Spleen (tissue), 11 donors: Measurements from ENCODE around the gene PLEKHA7. TPM values are rescaled to one million over a fixed set of nuclear protein-coding genes. Genes with fewer than 3 reads are reported as not detected.

Source experiments
- DNase-seq: peaks from one replicate; pipeline ENCODE4 v3.0.0-alpha.2; 2020
- H3K27ac ChIP-seq, 8 donors: fragments of 200-600 bp; sonication (generic) in 7 of 8; 1 replicate in 4 of 8; 2 replicates in 4 of 8; pipeline versions ENCODE4 v1.5.0 to v1.8.0; 2016 to 2021; ENCODE audit warnings: inconsistent platforms in 4 of 8, mild to moderate bottlenecking in 4 of 8, moderate library complexity in 1 of 8
- H3K27me3 ChIP-seq, 7 donors: fragments of 200-600 bp; sonication (generic) in 6 of 7; replicated peaks in 1 of 7; 1 replicate in 4 of 7; 2 replicates in 3 of 7; pipeline versions ENCODE4 v1.5.0 to v1.8.0; 2016 to 2021; ENCODE audit warnings: inconsistent platforms in 3 of 7, mild to moderate bottlenecking in 1 of 7
- H3K36me3 ChIP-seq, 6 donors: fragments of 200-600 bp; sonication (generic) in 5 of 6; 1 replicate in 4 of 6; 2 replicates in 2 of 6; pipeline versions ENCODE4 v1.5.0 to v1.8.0; 2016 to 2021; ENCODE audit warnings: inconsistent platforms in 2 of 6
- H3K4me1 ChIP-seq, 6 donors: fragments of 200-600 bp; sonication (generic) in 5 of 6; 1 replicate in 3 of 6; 2 replicates in 3 of 6; pipeline versions ENCODE4 v1.5.0 to v1.8.0; 2016 to 2021; ENCODE audit warnings: inconsistent platforms in 3 of 6
- H3K4me3 ChIP-seq, 8 donors: fragments of 200-600 bp; sonication (generic) in 7 of 8; 1 replicate in 4 of 8; 2 replicates in 4 of 8; pipeline versions ENCODE4 v1.5.0 to v1.8.0; 2016 to 2021; ENCODE audit warnings: inconsistent platforms in 4 of 8, mild to moderate bottlenecking in 4 of 8, moderate library complexity in 2 of 8
- H3K9me3 ChIP-seq, 8 donors: fragments of 200-600 bp; sonication (generic) in 7 of 8; 1 replicate in 4 of 8; 2 replicates in 4 of 8; pipeline versions ENCODE4 v1.5.0 to v1.8.0; 2016 to 2021; ENCODE audit warnings: inconsistent platforms in 4 of 8
- CTCF ChIP-seq, 11 experiments: fragments of 200-600 bp in 7 of 11; fragments of 450-650 bp in 4 of 11; sonication (generic) in 4 of 11; IDR thresholded peaks in 8 of 11; conservative IDR thresholded peaks in 3 of 11; 1 replicate in 7 of 11; 2 replicates in 4 of 11; pipeline versions ENCODE4 v1.4.0 to v1.8.0; 2016 to 2021; ENCODE audit warnings: antibody characterized with exemption in 11 of 11, inconsistent platforms in 4 of 11, mild to moderate bottlenecking in 1 of 11
- POLR2A ChIP-seq, 3 donors: fragments of 450-650 bp; IDR thresholded peaks; one replicate each; pipeline ENCODE4 v1.5.1; 2017; ENCODE audit warnings: antibody characterized with exemption in 3 of 3, mild to moderate bottlenecking in 1 of 3
- POLR2AphosphoS5 ChIP-seq, 3 donors: sonication (generic); formaldehyde crosslinking; IDR thresholded peaks; one replicate each; pipeline ENCODE4 v1.5.1; 2017; ENCODE audit warnings: antibody characterized with exemption in 3 of 3
- WGBS, 5 donors: extraction: QIAGEN DNeasy Blood & Tissue Kit in 3 of 5; methylation state at CpG; one replicate each; pipeline versions ENCODE4 v1.1.5 to v1.1.7; 2013 to 2018; 5-methylcytosine and 5-hydroxymethylcytosine counted together
- intact Hi-C: fragments of 100-400 bp; cut with DNase I; formaldehyde crosslinking; loops from one replicate; pipeline ENCODE4 v1.15.0; 2023; ENCODE audit warnings: low total_unique reads
- polyA plus RNA-seq, 3 donors: library from polyadenylated mRNA; stranded (reverse); fragments of 200-250 nt; gene quantifications; one replicate each; pipeline ENCODE4 v1.2.1, GENCODE V29; 2013
- total RNA-seq, 7 donors: library from RNA; depleted of rRNA in 3 of 7; stranded (reverse); fragments of >200 nt in 3 of 7; fragmentation: NEBNext Ultra II Directional in 4 of 7; extraction: Animal tissue kit (Norgen Biotek cat#: 25700) in 4 of 7; gene quantifications; one replicate each; pipeline versions ENCODE4 v1.1.0 to v1.2.1, GENCODE V29; 2016 to 2021
- donor health status: healthy with polysubstance abuse.
- donor health status: DM: no; HTN: no; CAD: no; lungs with moderate emphysema.
- donor health status: DM: no; HTN: no; CAD: no.
- donor health status: Bipolar disorder and iron deficiency.
- donor health status: healthy.
- donor health status: DM: no; HTN: no; CAD: no.
- donor health status: DM: yes; HTN: yes; CAD: no.

Gene PLEKHA7
- total and polyA plus RNA-seq, 10 donors: 1.8 to 12.8 (median 5.8) TPM

GRCh38 chr11:16816358-16817270 is 197.6 kb downstream of the PLEKHA7 start:
- TF ChIP-seq POLR2AphosphoS5 (IDR thresholded peaks at IDR 0.05) (no peak), POLR2A (IDR thresholded peaks at IDR 0.05) (no peak), CTCF (IDR thresholded peaks at IDR 0.05 in 8 of 11, conservative IDR thresholded peaks at IDR 0.05 in 3 of 11) (no peak)
- H3K27ac ChIP-seq: no peak overlapping the region
- H3K4me1 ChIP-seq: peaks cover 0 to 51% (median 15%) of the 10 kb centered on the region in 6 donors

GRCh38 chr11:16815047-16815767 is 199.0 kb downstream of the PLEKHA7 start:
- Histone ChIP-seq H3K4me1 (peaks cover 0 to 52% (median 12%) of the 10 kb centered on the region in 6 donors), H3K9me3 (no peaks in the 10 kb centered on the region), H3K36me3 (no peaks in the 10 kb centered on the region), H3K27ac (peak overlapping the region in 5 of 8 donors; percentile 9 to 76 (median 68)), H3K4me3 (no peak overlapping the region), H3K27me3 (no peaks in the 10 kb centered on the region)
- TF ChIP-seq POLR2AphosphoS5 (IDR thresholded peaks at IDR 0.05) (peak; percentile 44 to 48 (median 45)), CTCF (IDR thresholded peaks at IDR 0.05 in 8 of 11, conservative IDR thresholded peaks at IDR 0.05 in 3 of 11) (no peak)
- DNase-seq: peak; percentile 83
- WGBS, 5 donors: 62 to 74% (median 70%) methylated on average over 19 to 23 of the region's 23 CpGs
- intact Hi-C loops: no loop called here

More at GRCh38 chr11:16816358-16817270, 197.6 kb downstream of the PLEKHA7 start:
- intact Hi-C loops: no loop called here
- no peak overlapping the region for H3K4me3 ChIP-seq
- no peaks in the 10 kb centered on the region for H3K27me3 ChIP-seq
- WGBS, 5 donors: 91 to 96% (median 95%) methylated on average over 24 to 32 of the region's 32 CpGs
- H3K9me3 ChIP-seq: no peaks in the 10 kb centered on the region
- peak; percentile 58 for DNase-seq
- no peaks in the 10 kb centered on the region for H3K36me3 ChIP-seq

GRCh38 chr11:16814410-16815046 is 199.7 kb downstream of the PLEKHA7 start:
- no peak for DNase-seq
- peaks cover 0 to 54% (median 11%) of the 10 kb centered on the region in 6 donors for H3K4me1 ChIP-seq
- intact Hi-C loops: no loop called here

More at GRCh38 chr11:16814410-16815046, 199.7 kb downstream of the PLEKHA7 start:
- WGBS, 5 donors: 61 to 86% (median 67%) methylated on average over 7 of the region's 7 CpGs
- H3K9me3 ChIP-seq: no peaks in the 10 kb centered on the region
- no peak overlapping the region for H3K4me3 ChIP-seq
- H3K27me3 ChIP-seq: no peaks in the 10 kb centered on the region
- no peaks in the 10 kb centered on the region for H3K36me3 ChIP-seq
- TF ChIP-seq CTCF (IDR thresholded peaks at IDR 0.05 in 8 of 11, conservative IDR thresholded peaks at IDR 0.05 in 3 of 11): no peak
- no peak for TF ChIP-seq POLR2AphosphoS5 (IDR thresholded peaks at IDR 0.05)
- peak overlapping the region in 6 of 8 donors; percentile 9 to 76 (median 60) for H3K27ac ChIP-seq
